GM23338 (cell line): ENCODE measurements around the gene LINGO1. TPM values are rescaled to one million over a fixed set of nuclear protein-coding genes. Genes with fewer than 3 reads are reported as not detected.
A peak's percentile ranks its signal among the peaks of the same experiment; 100 is the strongest.

Experiments
- ATAC-seq: fragments of 200-7000 bp; cut with Tn5 transposase; 3 replicates; pipeline ENCODE4 v1.9.1; 2020
- DNase-seq: peaks from one replicate; pipeline ENCODE4 v3.0.0-alpha.2; 2015; ENCODE audit warnings: low spot score
- H2AFZ ChIP-seq: fragments of 200-600 bp; sonication (generic); 2 replicates; pipeline ENCODE4 v1.8.0; 2016; ENCODE audit warnings: antibody characterized with exemption, mild to moderate bottlenecking, moderate library complexity
- H3F3A ChIP-seq: fragments of 200-600 bp; sonication (generic); replicated peaks from 2 replicates; pipeline ENCODE4 v1.8.0; 2017; ENCODE audit warnings: antibody characterized with exemption, mixed run types, low read depth
- H3K27ac ChIP-seq: fragments of 200-600 bp; sonication (generic); 2 replicates; pipeline ENCODE4 v1.6.1; 2016; ENCODE audit warnings: low read depth
- H3K27me3 ChIP-seq: fragments of 200-600 bp; sonication (generic); 2 replicates; pipeline ENCODE4 v1.8.0; 2016; ENCODE audit warnings: mild to moderate bottlenecking, mixed run types, moderate library complexity; ENCODE audit not compliant: insufficient read depth
- H3K36me3 ChIP-seq: fragments of 200-600 bp; sonication (generic); 2 replicates; pipeline ENCODE4 v1.8.0; 2016; ENCODE audit warnings: mild to moderate bottlenecking; ENCODE audit not compliant: insufficient read depth
- H3K4me1 ChIP-seq: fragments of 200-600 bp; sonication (generic); 2 replicates; pipeline ENCODE4 v1.8.0; 2016; ENCODE audit warnings: mild to moderate bottlenecking, moderate library complexity; ENCODE audit not compliant: insufficient read depth
- H3K4me2 ChIP-seq: fragments of 200-600 bp; sonication (generic); 2 replicates; pipeline ENCODE4 v1.7.1; 2017; ENCODE audit warnings: mixed run types
- H3K4me3 ChIP-seq: fragments of 200-600 bp; sonication (generic); 2 replicates; pipeline ENCODE4 v1.6.1; 2016; ENCODE audit warnings: mixed run types
- H3K79me2 ChIP-seq: fragments of 200-600 bp; sonication (generic); replicated peaks from 2 replicates; pipeline ENCODE4 v1.8.0; 2017; ENCODE audit warnings: mild to moderate bottlenecking; ENCODE audit not compliant: insufficient read depth
- H3K9me2 ChIP-seq: fragments of 200-600 bp; sonication (generic); 2 replicates; pipeline ENCODE4 v1.8.0; 2017; ENCODE audit not compliant: insufficient read depth
- H4K20me1 ChIP-seq: fragments of 200-600 bp; sonication (generic); replicated peaks from 2 replicates; pipeline ENCODE4 v1.8.0; 2017; ENCODE audit warnings: mild to moderate bottlenecking; ENCODE audit not compliant: insufficient read depth
- H3K27ac Mint-ChIP-seq: 2 replicates; pipeline ENCODE4 v1.8.0; 2020; ENCODE audit warnings: inconsistent platforms, mild to moderate bottlenecking, moderate library complexity, mixed read lengths
- H3K27me3 Mint-ChIP-seq: 3 replicates; pipeline ENCODE4 v1.8.0; 2022; ENCODE audit warnings: low read depth, mild to moderate bottlenecking, moderate library complexity, mixed read lengths, inconsistent platforms; ENCODE audit not compliant: insufficient read depth, poor library complexity
- H3K36me3 Mint-ChIP-seq: 3 replicates; pipeline ENCODE4 v1.8.0; 2021; ENCODE audit warnings: low read depth, mild to moderate bottlenecking, inconsistent platforms, moderate library complexity, mixed read lengths
- H3K4me1 Mint-ChIP-seq: 3 replicates; pipeline ENCODE4 v1.8.0; 2020; ENCODE audit warnings: mild to moderate bottlenecking, inconsistent platforms, mixed read lengths
- H3K4me3 Mint-ChIP-seq: 3 replicates; pipeline ENCODE4 v1.8.0; 2021; ENCODE audit warnings: moderate library complexity, mild to moderate bottlenecking, inconsistent platforms, mixed read lengths
- H3K9me3 Mint-ChIP-seq: 3 replicates; pipeline ENCODE4 v1.8.0; 2020; ENCODE audit warnings: moderate library complexity, mild to moderate bottlenecking, inconsistent platforms, mixed read lengths
- CREB1 ChIP-seq: fragments of 250-450 bp; sonication (Bioruptor Pico); IDR thresholded peaks from 2 replicates; pipeline ENCODE4 v1.5.0; 2020; ENCODE audit warnings: low read depth, mild to moderate bottlenecking, moderate library complexity
- EZH2phosphoT487 ChIP-seq: fragments of 200-600 bp; sonication (generic); IDR thresholded peaks from one replicate; pipeline ENCODE4 v1.8.1; 2018; ENCODE audit warnings: antibody characterized with exemption; ENCODE audit not compliant: unreplicated experiment
- POLR2AphosphoS5 ChIP-seq: IDR thresholded peaks from 2 replicates; pipeline ENCODE4 v1.6.1; 2016; ENCODE audit warnings: antibody characterized with exemption, low read depth
- STAT1 ChIP-seq: IDR thresholded peaks from one replicate; pipeline ENCODE4 v1.6.1; 2016; ENCODE audit warnings: antibody characterized with exemption; ENCODE audit not compliant: unreplicated experiment
- ZNF114 ChIP-seq: fragments of 250-450 bp; sonication (Bioruptor Pico); IDR thresholded peaks from 2 replicates; pipeline ENCODE4 v1.5.0; 2020; ENCODE audit warnings: mild to moderate bottlenecking, moderate library complexity
- ZNF331 ChIP-seq: fragments of 250-450 bp; sonication (Bioruptor Pico); IDR thresholded peaks from 2 replicates; pipeline ENCODE4 v1.5.0; 2020; ENCODE audit warnings: low read depth, mild to moderate bottlenecking, moderate library complexity
- polyA plus RNA-seq: library from polyadenylated mRNA; unstranded; fragments of >200 nt; fragmentation: Nextera tagmentation; extraction: Ambion mirVana; gene quantifications from 2 replicates; pipeline ENCODE4 v1.2.1, GENCODE V29; 2016
- total RNA-seq: library from RNA; depleted of rRNA; stranded (reverse); fragments of >200 nt; shearing (Covaris generic); gene quantifications from 2 replicates; pipeline ENCODE4 v1.2.3, GENCODE V29; 2014
- TF ChIP-seq, protein P1 (sequence below), 2 experiments: fragments of 200-600 bp in 1 of 2; sonication (generic) in 1 of 2; conservative IDR thresholded peaks; 2 replicates each; pipeline versions ENCODE4 v1.5.1 to v1.6.1; 2016 to 2017; ENCODE audit warnings: antibody characterized with exemption in 2 of 2, low read depth in 2 of 2, mild to moderate bottlenecking in 2 of 2, moderate library complexity in 1 of 2
- TF ChIP-seq, protein P2 (sequence below): IDR thresholded peaks from one replicate; pipeline ENCODE4 v1.6.1; 2018; ENCODE audit warnings: antibody characterized with exemption; ENCODE audit not compliant: unreplicated experiment
- TF ChIP-seq, protein P3 (sequence below): IDR thresholded peaks from 2 replicates; pipeline ENCODE4 v1.6.1; 2016; ENCODE audit warnings: antibody characterized with exemption

The LINGO1 gene
- total and polyA plus RNA-seq, 2 experiments from 2014 or later = 16.9 to 63.1 TPM

DNA sequence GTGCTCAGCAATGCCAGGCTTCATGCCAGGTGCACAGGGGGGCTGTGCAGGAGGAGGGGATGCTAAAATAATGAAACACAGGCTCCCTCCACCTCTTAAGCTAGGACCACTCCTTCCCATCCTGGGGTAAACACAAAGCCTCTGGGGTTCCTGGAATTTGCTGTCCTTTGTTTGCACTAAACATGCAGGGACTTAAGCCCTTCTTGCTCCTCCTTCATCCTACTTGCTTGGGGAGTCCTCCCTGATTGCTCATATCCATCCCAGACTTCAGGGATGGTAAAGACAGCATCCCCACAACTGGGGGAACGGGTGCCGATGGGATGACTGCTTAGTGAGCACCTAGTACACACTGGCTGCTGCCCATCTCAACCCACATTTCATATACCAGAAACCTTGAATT, 5.1 kb downstream of the LINGO1 start:
- Histone ChIP-seq H4K20me1 (no peaks in the 10 kb centered on the region), H3K79me2 (peaks cover 81% of the 10 kb centered on the region), H3K27me3 (no peaks in the 10 kb centered on the region), H2AFZ (no peak overlapping the region), H3K4me1 (peaks cover 80% of the 10 kb centered on the region), H3F3A (peaks cover 10% of the 10 kb centered on the region), H3K36me3 (no peaks in the 10 kb centered on the region), H3K4me3 (no peak overlapping the region; the same call in 1 of the 2 replicates), H3K27ac (peak overlapping the region; percentile 75; the same call in 1 of the 2 replicates), H3K9me2 (no peaks in the 10 kb centered on the region), H3K4me2 (peak overlapping the region; percentile 54)
- ATAC-seq (peak; percentile 7), DNase-seq (peak; percentile 81)
- H3K4me3 Mint-ChIP-seq = no peak overlapping the region
- peaks cover 8% of the 10 kb centered on the region for H3K27me3 Mint-ChIP-seq
- TF ChIP-seq, protein P1, sequence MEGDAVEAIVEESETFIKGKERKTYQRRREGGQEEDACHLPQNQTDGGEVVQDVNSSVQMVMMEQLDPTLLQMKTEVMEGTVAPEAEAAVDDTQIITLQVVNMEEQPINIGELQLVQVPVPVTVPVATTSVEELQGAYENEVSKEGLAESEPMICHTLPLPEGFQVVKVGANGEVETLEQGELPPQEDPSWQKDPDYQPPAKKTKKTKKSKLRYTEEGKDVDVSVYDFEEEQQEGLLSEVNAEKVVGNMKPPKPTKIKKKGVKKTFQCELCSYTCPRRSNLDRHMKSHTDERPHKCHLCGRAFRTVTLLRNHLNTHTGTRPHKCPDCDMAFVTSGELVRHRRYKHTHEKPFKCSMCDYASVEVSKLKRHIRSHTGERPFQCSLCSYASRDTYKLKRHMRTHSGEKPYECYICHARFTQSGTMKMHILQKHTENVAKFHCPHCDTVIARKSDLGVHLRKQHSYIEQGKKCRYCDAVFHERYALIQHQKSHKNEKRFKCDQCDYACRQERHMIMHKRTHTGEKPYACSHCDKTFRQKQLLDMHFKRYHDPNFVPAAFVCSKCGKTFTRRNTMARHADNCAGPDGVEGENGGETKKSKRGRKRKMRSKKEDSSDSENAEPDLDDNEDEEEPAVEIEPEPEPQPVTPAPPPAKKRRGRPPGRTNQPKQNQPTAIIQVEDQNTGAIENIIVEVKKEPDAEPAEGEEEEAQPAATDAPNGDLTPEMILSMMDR (conservative IDR thresholded peaks at IDR 0.05; ENCODE audit: low read depth in 2 of 2) = no peak
- no peak for TF ChIP-seq POLR2AphosphoS5
- no peak for TF ChIP-seq EZH2phosphoT487
- TF ChIP-seq, protein P2, sequence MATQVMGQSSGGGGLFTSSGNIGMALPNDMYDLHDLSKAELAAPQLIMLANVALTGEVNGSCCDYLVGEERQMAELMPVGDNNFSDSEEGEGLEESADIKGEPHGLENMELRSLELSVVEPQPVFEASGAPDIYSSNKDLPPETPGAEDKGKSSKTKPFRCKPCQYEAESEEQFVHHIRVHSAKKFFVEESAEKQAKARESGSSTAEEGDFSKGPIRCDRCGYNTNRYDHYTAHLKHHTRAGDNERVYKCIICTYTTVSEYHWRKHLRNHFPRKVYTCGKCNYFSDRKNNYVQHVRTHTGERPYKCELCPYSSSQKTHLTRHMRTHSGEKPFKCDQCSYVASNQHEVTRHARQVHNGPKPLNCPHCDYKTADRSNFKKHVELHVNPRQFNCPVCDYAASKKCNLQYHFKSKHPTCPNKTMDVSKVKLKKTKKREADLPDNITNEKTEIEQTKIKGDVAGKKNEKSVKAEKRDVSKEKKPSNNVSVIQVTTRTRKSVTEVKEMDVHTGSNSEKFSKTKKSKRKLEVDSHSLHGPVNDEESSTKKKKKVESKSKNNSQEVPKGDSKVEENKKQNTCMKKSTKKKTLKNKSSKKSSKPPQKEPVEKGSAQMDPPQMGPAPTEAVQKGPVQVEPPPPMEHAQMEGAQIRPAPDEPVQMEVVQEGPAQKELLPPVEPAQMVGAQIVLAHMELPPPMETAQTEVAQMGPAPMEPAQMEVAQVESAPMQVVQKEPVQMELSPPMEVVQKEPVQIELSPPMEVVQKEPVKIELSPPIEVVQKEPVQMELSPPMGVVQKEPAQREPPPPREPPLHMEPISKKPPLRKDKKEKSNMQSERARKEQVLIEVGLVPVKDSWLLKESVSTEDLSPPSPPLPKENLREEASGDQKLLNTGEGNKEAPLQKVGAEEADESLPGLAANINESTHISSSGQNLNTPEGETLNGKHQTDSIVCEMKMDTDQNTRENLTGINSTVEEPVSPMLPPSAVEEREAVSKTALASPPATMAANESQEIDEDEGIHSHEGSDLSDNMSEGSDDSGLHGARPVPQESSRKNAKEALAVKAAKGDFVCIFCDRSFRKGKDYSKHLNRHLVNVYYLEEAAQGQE = no peak
- no peak for TF ChIP-seq CREB1
- TF ChIP-seq ZNF331 (CRISPR knock-in tag) = no peak
- no peak for TF ChIP-seq STAT1
- TF ChIP-seq ZNF114 (CRISPR knock-in tag) = no peak
- TF ChIP-seq, protein P3, sequence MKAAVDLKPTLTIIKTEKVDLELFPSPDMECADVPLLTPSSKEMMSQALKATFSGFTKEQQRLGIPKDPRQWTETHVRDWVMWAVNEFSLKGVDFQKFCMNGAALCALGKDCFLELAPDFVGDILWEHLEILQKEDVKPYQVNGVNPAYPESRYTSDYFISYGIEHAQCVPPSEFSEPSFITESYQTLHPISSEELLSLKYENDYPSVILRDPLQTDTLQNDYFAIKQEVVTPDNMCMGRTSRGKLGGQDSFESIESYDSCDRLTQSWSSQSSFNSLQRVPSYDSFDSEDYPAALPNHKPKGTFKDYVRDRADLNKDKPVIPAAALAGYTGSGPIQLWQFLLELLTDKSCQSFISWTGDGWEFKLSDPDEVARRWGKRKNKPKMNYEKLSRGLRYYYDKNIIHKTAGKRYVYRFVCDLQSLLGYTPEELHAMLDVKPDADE = no peak
- H3K36me3 Mint-ChIP-seq = peaks cover 9% of the 10 kb centered on the region; the same call in 2 of the 3 replicates
- peak overlapping the region; percentile 77; the same call in 1 of the 2 replicates for H3K27ac Mint-ChIP-seq
- peaks cover 75% of the 10 kb centered on the region for H3K4me1 Mint-ChIP-seq
- no peaks in the 10 kb centered on the region; the same call in 2 of the 3 replicates for H3K9me3 Mint-ChIP-seq

DNA sequence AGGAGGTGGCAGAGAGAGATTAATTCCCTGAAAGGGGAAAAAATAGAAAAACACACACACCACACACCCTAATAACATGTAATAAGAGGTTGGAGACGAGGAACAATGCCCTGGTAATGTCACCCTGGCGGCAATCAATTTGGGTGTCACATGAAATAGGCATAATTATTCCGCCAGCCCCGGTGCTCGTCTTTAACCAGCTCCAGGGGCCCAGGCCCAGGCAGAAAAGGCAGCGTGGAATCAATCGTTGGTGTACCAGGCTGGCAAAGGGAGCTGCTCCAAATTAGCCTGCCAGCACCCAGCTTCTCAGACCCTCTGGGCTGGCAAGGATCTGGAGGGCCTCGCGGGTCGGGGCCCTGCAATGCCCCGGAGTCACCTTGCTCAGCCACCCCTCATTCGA, 5.6 kb downstream of the LINGO1 start:
- Histone ChIP-seq H3K4me2 (peak overlapping the region; percentile 54), H2AFZ (no peak overlapping the region), H3K4me1 (peaks cover 85% of the 10 kb centered on the region), H3K9me2 (no peaks in the 10 kb centered on the region), H3K4me3 (no peak overlapping the region; the same call in 1 of the 2 replicates), H3K36me3 (no peaks in the 10 kb centered on the region), H3K27ac (peak overlapping the region; percentile 75), H3K79me2 (peaks cover 83% of the 10 kb centered on the region), H4K20me1 (no peaks in the 10 kb centered on the region), H3F3A (peaks cover 10% of the 10 kb centered on the region), H3K27me3 (no peaks in the 10 kb centered on the region)
- no peak overlapping the region for H3K4me3 Mint-ChIP-seq
- H3K4me1 Mint-ChIP-seq = peaks cover 80% of the 10 kb centered on the region
- H3K9me3 Mint-ChIP-seq = no peaks in the 10 kb centered on the region; the same call in 2 of the 3 replicates
- peaks cover 9% of the 10 kb centered on the region; the same call in 2 of the 3 replicates for H3K36me3 Mint-ChIP-seq
- H3K27me3 Mint-ChIP-seq = peaks cover 9% of the 10 kb centered on the region
- ATAC-seq (no peak), DNase-seq (no peak)
- peak overlapping the region; percentile 77; the same call in 1 of the 2 replicates for H3K27ac Mint-ChIP-seq
- TF ChIP-seq STAT1 (no peak), ZNF114 (CRISPR knock-in tag) (no peak), EZH2phosphoT487 (no peak)
- TF ChIP-seq, protein P1 (conservative IDR thresholded peaks at IDR 0.05; ENCODE audit: low read depth in 2 of 2) = no peak
